GM21619 (cell line): ENCODE measurements around the gene AR.

ENCODE experiments used
- ATAC-seq: cut with Tn5 transposase; IDR thresholded peaks from one replicate; pipeline ENCODE4 v1.9.1; 2021; ENCODE audit not compliant: unreplicated experiment

The AR gene

GRCh38 chrX:67724359-67725110, 180.7 kb downstream of the AR start:
- no peak for ATAC-seq

- no peak for ATAC-seq
These were observed 181.7 kb downstream of the AR start for GRCh38 chrX:67725471-67725870.

DNA sequence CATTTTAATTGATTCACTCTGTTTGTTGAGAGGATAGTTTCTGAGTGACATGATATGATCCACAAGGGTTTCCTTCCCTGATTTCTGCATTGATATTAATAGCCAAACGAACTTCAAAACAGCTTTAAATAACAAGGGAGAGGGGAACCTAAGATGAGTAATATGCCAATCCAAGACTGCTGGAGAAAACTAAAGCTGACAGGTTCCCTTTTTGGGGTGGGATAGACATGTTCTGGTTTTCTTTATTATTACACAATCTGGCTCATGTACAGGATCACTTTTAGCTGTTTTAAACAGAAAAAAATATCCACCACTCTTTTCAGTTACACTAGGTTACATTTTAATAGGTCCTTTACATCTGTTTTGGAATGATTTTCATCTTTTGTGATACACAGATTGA, 182.2 kb downstream of the AR start:
- ATAC-seq = no peak

- no peak for ATAC-seq
These were observed 183.8 kb downstream of the AR start for GRCh38 chrX:67727576-67727975.

DNA sequence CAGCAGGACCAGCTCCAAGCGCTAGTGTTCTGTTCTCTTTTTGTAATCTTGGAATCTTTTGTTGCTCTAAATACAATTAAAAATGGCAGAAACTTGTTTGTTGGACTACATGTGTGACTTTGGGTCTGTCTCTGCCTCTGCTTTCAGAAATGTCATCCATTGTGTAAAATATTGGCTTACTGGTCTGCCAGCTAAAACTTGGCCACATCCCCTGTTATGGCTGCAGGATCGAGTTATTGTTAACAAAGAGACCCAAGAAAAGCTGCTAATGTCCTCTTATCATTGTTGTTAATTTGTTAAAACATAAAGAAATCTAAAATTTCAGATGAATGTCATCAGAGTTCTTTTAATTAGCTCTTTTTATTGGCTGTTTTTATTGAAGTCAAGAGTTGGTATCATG, 186.5 kb downstream of the AR start:
- no peak for ATAC-seq

DNA sequence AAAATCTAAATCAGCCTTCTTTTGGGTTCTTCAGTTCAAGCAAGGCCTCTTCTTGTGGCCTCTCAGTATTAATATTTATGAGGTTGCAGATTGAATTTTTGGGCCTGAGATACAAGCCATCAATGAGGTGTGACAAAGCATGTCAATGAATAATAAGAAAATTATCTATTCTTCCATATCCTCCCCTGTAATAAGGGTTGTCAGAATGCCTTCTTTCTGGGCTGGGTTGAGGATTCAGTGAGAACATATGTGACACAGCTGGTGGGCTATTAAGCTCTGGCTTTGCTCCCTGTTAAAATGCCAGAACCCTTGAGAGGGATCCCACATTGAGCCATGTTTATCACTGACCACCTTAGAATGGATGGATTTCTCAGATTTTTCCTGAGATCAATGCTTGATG, 187.2 kb downstream of the AR start:
- no peak for ATAC-seq

GRCh38 chrX:67732864-67733263, 189.0 kb downstream of the AR start:
- no peak for ATAC-seq

DNA sequence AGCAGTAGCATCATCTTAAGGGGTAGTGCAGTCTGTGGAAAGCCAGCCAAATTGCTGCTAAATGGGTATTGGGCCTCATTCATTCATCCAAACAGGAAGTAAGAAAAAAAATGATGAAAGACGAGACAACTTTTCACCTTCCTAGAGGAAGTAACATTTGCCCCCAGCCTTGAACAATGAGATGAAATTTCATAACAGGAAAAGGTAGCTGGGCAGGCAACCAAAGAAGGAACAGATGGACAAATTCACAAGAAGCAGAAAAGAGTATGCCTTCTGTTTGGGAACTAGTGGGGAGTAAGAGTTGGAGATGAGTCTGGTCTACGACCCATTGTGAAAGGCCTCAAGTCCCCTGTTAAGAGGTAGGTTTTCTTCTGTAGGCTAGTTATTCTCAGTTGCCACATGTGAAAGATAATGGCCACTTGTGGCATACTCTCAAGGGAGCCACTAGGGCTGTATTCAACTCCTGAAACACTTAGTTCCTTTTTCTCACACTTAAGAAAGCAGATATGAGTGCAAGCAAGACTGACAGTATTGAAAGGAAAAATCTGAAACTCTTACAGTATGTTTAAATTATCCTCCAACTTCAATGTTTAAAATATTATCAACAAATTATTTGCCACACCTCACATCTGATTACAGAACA, 190.4 kb downstream of the AR start:
- no peak for ATAC-seq

DNA sequence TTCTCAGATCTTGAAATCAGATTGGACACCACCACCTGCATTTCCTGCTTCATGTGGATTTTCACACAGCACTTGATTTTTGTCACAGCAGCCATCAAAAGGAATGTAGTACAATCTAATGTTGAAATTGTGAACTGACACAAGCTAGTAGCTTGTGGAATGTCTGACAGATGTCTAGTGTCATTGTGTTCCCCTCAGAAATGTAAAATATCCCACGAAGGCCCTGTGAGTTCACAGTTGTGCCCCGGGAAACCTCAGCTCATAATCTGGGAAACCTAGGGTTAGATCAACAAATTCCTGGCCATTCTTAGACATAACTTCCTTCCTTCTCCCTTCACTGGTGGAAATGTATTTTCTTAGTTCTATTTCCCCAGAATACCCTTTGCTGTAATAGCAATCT, 205.7 kb downstream of the AR start:
- ATAC-seq = no peak

DNA sequence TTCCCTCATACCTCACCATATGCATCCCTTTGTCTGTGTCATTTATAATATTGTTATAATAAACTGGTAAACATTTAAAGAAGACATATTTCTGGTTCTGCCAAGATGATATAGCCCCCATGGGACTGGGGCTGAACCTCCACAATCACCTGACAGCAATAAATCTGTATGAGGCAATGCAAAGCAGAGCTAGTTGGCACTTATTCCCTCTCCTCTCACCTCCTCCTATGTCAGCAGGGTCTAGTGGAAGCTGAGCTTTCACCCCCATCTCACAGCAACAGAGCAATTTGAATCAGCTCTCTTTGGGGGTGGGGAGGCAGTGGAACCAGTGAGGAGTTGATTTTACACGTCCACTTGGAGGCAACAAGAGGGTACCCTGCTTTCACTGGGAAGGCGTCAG, 206.9 kb downstream of the AR start:
- no peak for ATAC-seq

- no peak for ATAC-seq
These were observed 215.2 kb downstream of the AR start for GRCh38 chrX:67759018-67759417.

- ATAC-seq = no peak
These were observed 233.3 kb downstream of the AR start for GRCh38 chrX:67777148-67777547.

DNA sequence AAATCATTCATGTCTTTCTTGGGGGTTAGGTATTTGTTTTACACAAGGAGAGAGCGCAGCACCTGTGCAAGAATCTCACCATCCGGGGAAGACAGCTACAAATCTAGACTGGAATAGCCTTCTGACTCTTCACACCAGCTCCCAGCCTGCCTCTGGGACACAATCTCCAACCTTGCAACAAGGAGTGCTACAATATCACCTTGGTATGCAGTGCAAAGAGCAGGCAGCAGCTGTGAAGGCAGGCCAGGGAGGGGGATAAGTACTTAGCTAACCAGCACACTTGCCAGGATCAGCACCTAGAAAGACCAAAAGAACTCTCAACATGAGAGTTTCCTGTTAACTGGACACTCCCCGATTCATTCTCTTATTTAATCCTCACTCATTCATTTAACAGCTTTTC, 235.3 kb downstream of the AR start:
- no peak for ATAC-seq
